CD4-positive, alpha-beta T cell (primary cell): ENCODE data around the gene C16orf95. TPM values are rescaled to one million over a fixed set of nuclear protein-coding genes. Genes with fewer than 3 reads are reported as not detected.

Experiments
- ATAC-seq: fragments of 200-7000 bp; cut with Tn5 transposase; one replicate; pipeline ENCODE4 v1.10.0; 2022; ENCODE audit warnings: mild to moderate bottlenecking; ENCODE audit not compliant: poor library complexity
- CTCF ChIA-PET: fragments of 350-600 bp; sonication (Branson Sonifier 250); formaldehyde crosslinking; loops from one replicate; lab custom pipeline; 2021; ENCODE audit warnings: antibody characterized with exemption, inconsistent platforms; lab: Charles Lee
- POLR2A ChIA-PET: fragments of 350-600 bp; sonication (Branson Sonifier 250); formaldehyde crosslinking; loops from one replicate; lab custom pipeline; 2021; ENCODE audit warnings: antibody characterized with exemption, inconsistent platforms; lab: Charles Lee
- DNase-seq, 14 experiments: peaks; one replicate each; pipeline ENCODE4 v3.0.0-alpha.2; 2013 to 2020; ENCODE audit warnings: mixed read lengths in 2 of 14
- H3K27ac ChIP-seq, 2 donors: one replicate each; pipeline versions ENCODE4 v1.5.1 to v1.7.0; 2013; ENCODE audit warnings: low read length in 2 of 2, low read depth in 1 of 2, mild to moderate bottlenecking in 1 of 2
- H3K27me3 ChIP-seq, 2 experiments: 1 replicate in 1 of 2; 2 replicates in 1 of 2; pipeline versions ENCODE4 v1.6.1 to v1.7.0; 2013; ENCODE audit warnings: low read length in 2 of 2, control low read depth in 1 of 2, mild to moderate bottlenecking in 1 of 2, moderate library complexity in 1 of 2; ENCODE audit not compliant: insufficient read depth in 2 of 2, control insufficient read depth in 1 of 2
- H3K36me3 ChIP-seq: one replicate; pipeline ENCODE4 v1.6.1; 2013; ENCODE audit warnings: low read length, control low read depth; ENCODE audit not compliant: insufficient read depth
- H3K4me1 ChIP-seq: one replicate; pipeline ENCODE4 v1.6.1; 2013; ENCODE audit warnings: low read length, control low read depth; ENCODE audit not compliant: insufficient read depth
- H3K4me3 ChIP-seq: one replicate; pipeline ENCODE4 v1.5.1; 2013; ENCODE audit warnings: mild to moderate bottlenecking, low read length, moderate library complexity
- H3K9me3 ChIP-seq, 2 experiments: 1 replicate in 1 of 2; 2 replicates in 1 of 2; pipeline versions ENCODE4 v1.6.1 to v1.7.0; 2013; ENCODE audit warnings: low read length in 2 of 2, mild to moderate bottlenecking in 2 of 2, control low read depth in 1 of 2, moderate library complexity in 1 of 2; ENCODE audit not compliant: control insufficient read depth in 1 of 2, insufficient read depth in 1 of 2
- H3K27ac Mint-ChIP-seq: one replicate; pipeline ENCODE4 v1.8.0; 2020; ENCODE audit warnings: mixed read lengths
- H3K27me3 Mint-ChIP-seq: one replicate; pipeline ENCODE4 v1.8.0; 2021; ENCODE audit warnings: mixed read lengths
- H3K36me3 Mint-ChIP-seq: one replicate; pipeline ENCODE4 v1.8.0; 2021; ENCODE audit warnings: low read depth, mixed read lengths
- H3K4me1 Mint-ChIP-seq: one replicate; pipeline ENCODE4 v1.8.0; 2021; ENCODE audit warnings: low read depth, mixed read lengths
- H3K4me3 Mint-ChIP-seq: one replicate; pipeline ENCODE4 v1.8.0; 2020; ENCODE audit warnings: mild to moderate bottlenecking, mixed read lengths
- H3K9me3 Mint-ChIP-seq: one replicate; pipeline ENCODE4 v1.8.0; 2020; ENCODE audit warnings: mixed read lengths
- intact Hi-C, 2 experiments: fragments of 100-400 bp; cut with DNase I in 1 of 2; cut with micrococcal nuclease in 1 of 2; formaldehyde crosslinking; loops; one replicate each; pipeline versions ENCODE4 v1.15.1 to v1.9.0; 2023 to 2025; cut with DNase I, micrococcal nuclease
- total RNA-seq, 174 experiments: library from RNA in 2 of 174; stranded (reverse) in 2 of 174; gene quantifications; one replicate each; pipeline ENCODE4 v1.2.3 and lab custom pipeline; 2021 to 2026
- TF ChIP-seq, protein P1 (sequence below): fragments of 200-600 bp; IDR thresholded peaks from one replicate; pipeline ENCODE4 v1.8.0; 2022; ENCODE audit warnings: antibody characterized with exemption, mild to moderate bottlenecking

Gene C16orf95
- total RNA-seq, 2 experiments from 2014 or later: 0.74 to 1.2 TPM

DNA sequence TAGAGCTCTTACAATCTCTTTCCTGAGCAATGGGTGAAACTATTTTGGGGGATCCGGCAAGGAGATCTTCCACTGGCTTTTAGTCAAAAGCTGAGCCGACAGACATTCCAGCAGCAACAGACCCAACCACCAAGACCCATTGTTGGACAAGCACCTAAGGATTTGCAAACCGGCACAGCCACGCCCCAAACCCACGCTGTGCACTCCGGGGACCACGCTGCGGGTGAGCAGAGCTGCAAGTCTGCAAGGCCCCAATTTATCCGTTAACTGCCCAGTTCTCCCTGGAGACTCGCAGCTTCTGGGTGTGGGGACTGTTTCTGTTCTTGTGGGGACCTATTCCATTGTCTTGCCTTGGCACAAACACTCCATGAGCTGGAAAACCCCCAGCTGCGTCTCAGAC is 45.9 kb downstream of the C16orf95 start:
- H3K4me3 ChIP-seq: no peak overlapping the region
- Mint-ChIP-seq H3K27ac (no peak overlapping the region), H3K9me3 (no peaks in the 10 kb centered on the region), H3K4me1 (no peaks in the 10 kb centered on the region), H3K4me3 (no peak overlapping the region), H3K27me3 (no peaks in the 10 kb centered on the region), H3K36me3 (no peaks in the 10 kb centered on the region)
- ATAC-seq (no peak), DNase-seq (no peak)
- TF ChIP-seq, protein P1, sequence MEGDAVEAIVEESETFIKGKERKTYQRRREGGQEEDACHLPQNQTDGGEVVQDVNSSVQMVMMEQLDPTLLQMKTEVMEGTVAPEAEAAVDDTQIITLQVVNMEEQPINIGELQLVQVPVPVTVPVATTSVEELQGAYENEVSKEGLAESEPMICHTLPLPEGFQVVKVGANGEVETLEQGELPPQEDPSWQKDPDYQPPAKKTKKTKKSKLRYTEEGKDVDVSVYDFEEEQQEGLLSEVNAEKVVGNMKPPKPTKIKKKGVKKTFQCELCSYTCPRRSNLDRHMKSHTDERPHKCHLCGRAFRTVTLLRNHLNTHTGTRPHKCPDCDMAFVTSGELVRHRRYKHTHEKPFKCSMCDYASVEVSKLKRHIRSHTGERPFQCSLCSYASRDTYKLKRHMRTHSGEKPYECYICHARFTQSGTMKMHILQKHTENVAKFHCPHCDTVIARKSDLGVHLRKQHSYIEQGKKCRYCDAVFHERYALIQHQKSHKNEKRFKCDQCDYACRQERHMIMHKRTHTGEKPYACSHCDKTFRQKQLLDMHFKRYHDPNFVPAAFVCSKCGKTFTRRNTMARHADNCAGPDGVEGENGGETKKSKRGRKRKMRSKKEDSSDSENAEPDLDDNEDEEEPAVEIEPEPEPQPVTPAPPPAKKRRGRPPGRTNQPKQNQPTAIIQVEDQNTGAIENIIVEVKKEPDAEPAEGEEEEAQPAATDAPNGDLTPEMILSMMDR: no peak
- intact Hi-C loops: no loop called here
- no peak overlapping the region for H3K27ac ChIP-seq
- H3K4me1 ChIP-seq: no peaks in the 10 kb centered on the region
- no peaks in the 10 kb centered on the region for H3K36me3 ChIP-seq
- POLR2A ChIA-PET: no interaction called here
- H3K27me3 ChIP-seq: peaks cover 0 to 2% of the 10 kb centered on the region in 2 experiments
- peaks cover 5 to 9% of the 10 kb centered on the region in 2 experiments for H3K9me3 ChIP-seq
- CTCF ChIA-PET: no interaction called here

DNA sequence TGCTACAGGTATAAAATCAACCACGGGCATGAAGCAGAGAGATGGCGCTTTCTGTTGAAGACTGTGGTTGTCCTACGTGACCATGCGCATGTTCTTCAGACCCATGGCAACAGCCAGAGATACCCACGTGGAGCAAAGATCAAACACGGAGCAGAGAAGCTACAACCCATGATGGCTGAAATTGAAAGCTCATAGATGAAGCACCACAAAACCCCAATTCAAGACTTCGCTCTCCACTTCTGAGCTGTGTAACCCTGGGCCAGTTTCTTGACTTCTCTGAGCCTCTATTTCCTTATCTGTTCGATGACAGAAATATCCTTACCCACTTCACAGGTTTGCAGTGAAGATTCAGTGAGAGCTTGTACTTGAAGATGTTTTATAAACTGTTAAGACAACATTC is 49.6 kb downstream of the C16orf95 start:
- H3K4me3 ChIP-seq: no peak overlapping the region
- H3K4me1 Mint-ChIP-seq: no peaks in the 10 kb centered on the region
- ATAC-seq: no peak
- H3K27me3 Mint-ChIP-seq: no peaks in the 10 kb centered on the region
- H3K27ac Mint-ChIP-seq: no peak overlapping the region
- H3K4me1 ChIP-seq: no peaks in the 10 kb centered on the region
- TF ChIP-seq, protein P1: no peak
- H3K4me3 Mint-ChIP-seq: no peak overlapping the region
- no peaks in the 10 kb centered on the region for H3K9me3 Mint-ChIP-seq
- no peak overlapping the region for H3K27ac ChIP-seq
- no peaks in the 10 kb centered on the region for H3K36me3 ChIP-seq
- POLR2A ChIA-PET: no interaction called here
- DNase-seq: no peak
- intact Hi-C loops: no loop called here
- CTCF ChIA-PET: no interaction called here
- H3K27me3 ChIP-seq: no peaks in the 10 kb centered on the region
- H3K9me3 ChIP-seq: peaks cover 5 to 9% of the 10 kb centered on the region in 2 experiments
- H3K36me3 Mint-ChIP-seq: no peaks in the 10 kb centered on the region

DNA sequence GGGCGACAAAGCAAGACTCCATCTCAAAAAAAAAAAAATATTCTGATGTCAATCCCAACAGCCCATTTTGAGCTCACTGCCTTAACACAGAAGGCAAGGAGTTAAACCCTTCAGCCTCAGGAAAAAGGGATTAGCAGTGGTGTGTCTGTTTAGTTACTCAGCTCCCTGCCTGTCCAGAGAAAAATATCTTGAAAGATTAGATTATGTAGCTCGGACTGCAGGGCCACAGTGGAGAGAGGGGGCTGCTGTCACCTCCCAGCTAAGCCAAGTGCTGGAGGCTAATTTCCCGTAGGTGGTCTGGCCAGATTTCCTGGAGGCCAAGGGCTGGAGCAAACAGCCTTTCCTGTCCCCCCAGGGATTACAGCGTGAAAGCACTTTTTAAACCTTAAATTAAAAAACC is 50.3 kb downstream of the C16orf95 start:
- H3K9me3 Mint-ChIP-seq: no peaks in the 10 kb centered on the region
- peaks cover 5 to 9% of the 10 kb centered on the region in 2 experiments for H3K9me3 ChIP-seq
- ATAC-seq (no peak), DNase-seq (no peak)
- H3K36me3 Mint-ChIP-seq: no peaks in the 10 kb centered on the region
- intact Hi-C loops: no loop called here
- H3K36me3 ChIP-seq: no peaks in the 10 kb centered on the region
- H3K4me1 ChIP-seq: no peaks in the 10 kb centered on the region
- POLR2A ChIA-PET: no interaction called here
- H3K27ac Mint-ChIP-seq: no peak overlapping the region
- no peaks in the 10 kb centered on the region for H3K27me3 ChIP-seq
- no peak overlapping the region for H3K4me3 Mint-ChIP-seq
- no peak overlapping the region for H3K4me3 ChIP-seq
- H3K4me1 Mint-ChIP-seq: no peaks in the 10 kb centered on the region
- TF ChIP-seq, protein P1: no peak
- H3K27me3 Mint-ChIP-seq: no peaks in the 10 kb centered on the region
- H3K27ac ChIP-seq: no peak overlapping the region
- CTCF ChIA-PET: no interaction called here
